K562 (cell line): ENCODE data around the gene UFC1.

Experiments
- BMI1 ChIP-seq: fragments of 150-350 bp; IDR thresholded peaks from 2 replicates; pipeline ENCODE4 v1.6.1; 2014; ENCODE audit warnings: low read length
- EZH2 ChIP-seq: IDR thresholded peaks from 2 replicates; pipeline ENCODE4 v1.6.1; 2012; ENCODE audit warnings: low read depth, mild to moderate bottlenecking, inconsistent platforms, low read length, borderline replicate concordance
- MTA1 ChIP-seq: fragments of 450-650 bp; IDR thresholded peaks from 2 replicates; pipeline ENCODE4 v1.6.1; 2017; ENCODE audit warnings: borderline replicate concordance
- PHF8 ChIP-seq: fragments of 200-600 bp; sonication (generic); IDR thresholded peaks from 2 replicates; pipeline ENCODE4 v1.6.1; 2012; ENCODE audit warnings: mixed run types, mild to moderate bottlenecking, inconsistent platforms, low read length, moderate library complexity, borderline replicate concordance
- RFX5 ChIP-seq: IDR thresholded peaks from 2 replicates; pipeline ENCODE4 v1.6.1; 2011; ENCODE audit warnings: low read depth, mild to moderate bottlenecking, improper control_type of control experiment, low read length
- ZNF175 ChIP-seq: fragments of 200-800 bp; sonication (Bioruptor generic); IDR thresholded peaks from 2 replicates; pipeline ENCODE4 v1.6.1; 2016; ENCODE audit warnings: low read depth, mild to moderate bottlenecking, missing genetic modification characterization, missing compliant biosample characterization
- TF ChIP-seq, protein P1 (sequence below): sonication (generic); formaldehyde crosslinking; IDR thresholded peaks from 2 replicates; pipeline ENCODE4 v1.8.0; 2023; ENCODE audit warnings: mild to moderate bottlenecking, missing genetic modification reagents
- TF ChIP-seq, protein P2 (sequence below): fragments of 200-800 bp; sonication (Bioruptor generic); IDR thresholded peaks from 2 replicates; pipeline ENCODE4 v1.6.1; 2017; ENCODE audit warnings: missing genetic modification characterization, missing compliant biosample characterization

GRCh38 chr1:161145832-161146231, 7.9 kb upstream of the UFC1 start:
- TF ChIP-seq MTA1, result no peak
- no peak for TF ChIP-seq BMI1
- no peak for TF ChIP-seq PHF8
- no peak for TF ChIP-seq RFX5
- TF ChIP-seq, protein P1, sequence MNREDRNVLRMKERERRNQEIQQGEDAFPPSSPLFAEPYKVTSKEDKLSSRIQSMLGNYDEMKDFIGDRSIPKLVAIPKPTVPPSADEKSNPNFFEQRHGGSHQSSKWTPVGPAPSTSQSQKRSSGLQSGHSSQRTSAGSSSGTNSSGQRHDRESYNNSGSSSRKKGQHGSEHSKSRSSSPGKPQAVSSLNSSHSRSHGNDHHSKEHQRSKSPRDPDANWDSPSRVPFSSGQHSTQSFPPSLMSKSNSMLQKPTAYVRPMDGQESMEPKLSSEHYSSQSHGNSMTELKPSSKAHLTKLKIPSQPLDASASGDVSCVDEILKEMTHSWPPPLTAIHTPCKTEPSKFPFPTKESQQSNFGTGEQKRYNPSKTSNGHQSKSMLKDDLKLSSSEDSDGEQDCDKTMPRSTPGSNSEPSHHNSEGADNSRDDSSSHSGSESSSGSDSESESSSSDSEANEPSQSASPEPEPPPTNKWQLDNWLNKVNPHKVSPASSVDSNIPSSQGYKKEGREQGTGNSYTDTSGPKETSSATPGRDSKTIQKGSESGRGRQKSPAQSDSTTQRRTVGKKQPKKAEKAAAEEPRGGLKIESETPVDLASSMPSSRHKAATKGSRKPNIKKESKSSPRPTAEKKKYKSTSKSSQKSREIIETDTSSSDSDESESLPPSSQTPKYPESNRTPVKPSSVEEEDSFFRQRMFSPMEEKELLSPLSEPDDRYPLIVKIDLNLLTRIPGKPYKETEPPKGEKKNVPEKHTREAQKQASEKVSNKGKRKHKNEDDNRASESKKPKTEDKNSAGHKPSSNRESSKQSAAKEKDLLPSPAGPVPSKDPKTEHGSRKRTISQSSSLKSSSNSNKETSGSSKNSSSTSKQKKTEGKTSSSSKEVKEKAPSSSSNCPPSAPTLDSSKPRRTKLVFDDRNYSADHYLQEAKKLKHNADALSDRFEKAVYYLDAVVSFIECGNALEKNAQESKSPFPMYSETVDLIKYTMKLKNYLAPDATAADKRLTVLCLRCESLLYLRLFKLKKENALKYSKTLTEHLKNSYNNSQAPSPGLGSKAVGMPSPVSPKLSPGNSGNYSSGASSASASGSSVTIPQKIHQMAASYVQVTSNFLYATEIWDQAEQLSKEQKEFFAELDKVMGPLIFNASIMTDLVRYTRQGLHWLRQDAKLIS (CRISPR knock-in tag), result no peak
- no peak for TF ChIP-seq EZH2
- TF ChIP-seq, protein P2, sequence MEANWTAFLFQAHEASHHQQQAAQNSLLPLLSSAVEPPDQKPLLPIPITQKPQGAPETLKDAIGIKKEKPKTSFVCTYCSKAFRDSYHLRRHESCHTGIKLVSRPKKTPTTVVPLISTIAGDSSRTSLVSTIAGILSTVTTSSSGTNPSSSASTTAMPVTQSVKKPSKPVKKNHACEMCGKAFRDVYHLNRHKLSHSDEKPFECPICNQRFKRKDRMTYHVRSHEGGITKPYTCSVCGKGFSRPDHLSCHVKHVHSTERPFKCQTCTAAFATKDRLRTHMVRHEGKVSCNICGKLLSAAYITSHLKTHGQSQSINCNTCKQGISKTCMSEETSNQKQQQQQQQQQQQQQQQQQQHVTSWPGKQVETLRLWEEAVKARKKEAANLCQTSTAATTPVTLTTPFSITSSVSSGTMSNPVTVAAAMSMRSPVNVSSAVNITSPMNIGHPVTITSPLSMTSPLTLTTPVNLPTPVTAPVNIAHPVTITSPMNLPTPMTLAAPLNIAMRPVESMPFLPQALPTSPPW (CRISPR knock-in tag), result no peak
- no peak for TF ChIP-seq ZNF175 (CRISPR knock-in tag)
